RWPE2 (cell line): ENCODE results near the gene WDR4.
A peak's percentile ranks its signal among the peaks of the same experiment; 100 is the strongest.
"Not testable (repeated sequence)": the region's sequence is repeated elsewhere in the genome, so short reads cannot be mapped to it uniquely, and the experiment has no call there.

ENCODE experiments used
- ATAC-seq: fragments of 200-7000 bp; cut with Tn5 transposase; 3 replicates; pipeline ENCODE4 v1.9.1; 2021; ENCODE audit warnings: low read depth
- DNase-seq: peaks from one replicate; pipeline ENCODE4 v3.0.0-alpha.2; 2020; ENCODE audit warnings: low spot score
- H3K27ac ChIP-seq: fragments of 450-650 bp; 2 replicates; pipeline ENCODE4 v1.5.1; 2017; ENCODE audit warnings: mild to moderate bottlenecking; ENCODE audit not compliant: poor library complexity, severe bottlenecking
- H3K27me3 ChIP-seq: fragments of 250-450 bp; sonication (Bioruptor Pico); 2 replicates; pipeline ENCODE4 v1.5.1; 2021; ENCODE audit warnings: mild to moderate bottlenecking, moderate library complexity; ENCODE audit not compliant: insufficient read depth, poor library complexity, severe bottlenecking
- H3K36me3 ChIP-seq: fragments of 250-450 bp; sonication (Bioruptor Pico); 2 replicates; pipeline ENCODE4 v1.5.1; 2020; ENCODE audit warnings: low read depth, mild to moderate bottlenecking, moderate library complexity
- H3K4me1 ChIP-seq: fragments of 250-450 bp; sonication (Bioruptor Pico); 2 replicates; pipeline ENCODE4 v1.5.1; 2021; ENCODE audit warnings: mild to moderate bottlenecking, moderate library complexity; ENCODE audit not compliant: insufficient read depth, poor library complexity, severe bottlenecking
- H3K4me3 ChIP-seq: fragments of 250-450 bp; sonication (Bioruptor Pico); 2 replicates; pipeline ENCODE4 v1.5.1; 2021; ENCODE audit warnings: mild to moderate bottlenecking, moderate library complexity; ENCODE audit not compliant: severe bottlenecking
- H3K9me3 ChIP-seq: fragments of 250-450 bp; sonication (Bioruptor Pico); 2 replicates; pipeline ENCODE4 v1.5.1; 2021; ENCODE audit warnings: mild to moderate bottlenecking, moderate library complexity; ENCODE audit not compliant: severe bottlenecking
- CTCF ChIP-seq: fragments of 450-650 bp; IDR thresholded peaks from one replicate; pipeline ENCODE4 v1.5.1; 2017; ENCODE audit warnings: mild to moderate bottlenecking, moderate library complexity; ENCODE audit not compliant: poor library complexity, severe bottlenecking

The WDR4 gene

GRCh38 chr21:42811960-42812359 is 67.4 kb downstream of the WDR4 start:
- H3K27ac ChIP-seq: peak overlapping the region; percentile 70

GRCh38 chr21:42809577-42810475 is 69.5 kb downstream of the WDR4 start:
- ATAC-seq: no peak
- H3K36me3 ChIP-seq: no peaks in the 10 kb centered on the region
- H3K4me3 ChIP-seq: no peak overlapping the region
- TF ChIP-seq CTCF: no peak
- DNase-seq: no peak
- no peaks in the 10 kb centered on the region for H3K27me3 ChIP-seq
- H3K9me3 ChIP-seq: peaks cover 16% of the 10 kb centered on the region
- peaks cover 9% of the 10 kb centered on the region for H3K4me1 ChIP-seq
- no peak overlapping the region for H3K27ac ChIP-seq

More at GRCh38 chr21:42811960-42812359, 67.4 kb downstream of the WDR4 start:
- no peak overlapping the region for H3K4me3 ChIP-seq
- H3K36me3 ChIP-seq: no peaks in the 10 kb centered on the region
- no peak for TF ChIP-seq CTCF
- ATAC-seq (no peak), DNase-seq (no peak)
- H3K4me1 ChIP-seq: peaks cover 9% of the 10 kb centered on the region
- no peaks in the 10 kb centered on the region for H3K27me3 ChIP-seq
- peaks cover 21% of the 10 kb centered on the region for H3K9me3 ChIP-seq

GRCh38 chr21:42809171-42809570 is 70.2 kb downstream of the WDR4 start:
- Histone ChIP-seq H3K27me3 (no peaks in the 10 kb centered on the region), H3K36me3 (no peaks in the 10 kb centered on the region), H3K9me3 (peaks cover 9% of the 10 kb centered on the region), H3K4me1 (peaks cover 9% of the 10 kb centered on the region), H3K27ac (no peak overlapping the region), H3K4me3 (no peak overlapping the region)
- ATAC-seq: no peak
- no peak for DNase-seq
- no peak for TF ChIP-seq CTCF

- Histone ChIP-seq H3K9me3 (no peaks in the 10 kb centered on the region), H3K36me3 (no peaks in the 10 kb centered on the region), H3K27me3 (no peaks in the 10 kb centered on the region), H3K27ac (no peak overlapping the region), H3K4me3 (no peak overlapping the region), H3K4me1 (peaks cover 9% of the 10 kb centered on the region)
- TF ChIP-seq CTCF: no peak
- no peak for DNase-seq
- no peak for ATAC-seq
Measured at GRCh38 chr21:42807938-42808613, 71.3 kb downstream of the WDR4 start.

- not testable (repeated sequence) for H3K27me3 ChIP-seq, H3K9me3 ChIP-seq, H3K4me1 ChIP-seq, H3K27ac ChIP-seq, H3K36me3 ChIP-seq, H3K4me3 ChIP-seq, ATAC-seq, DNase-seq
Measured at GRCh38 chr21:42807293-42807895, 71.9 kb downstream of the WDR4 start.
